ENCODE data around the gene ZRANB1.

The ZRANB1 gene

GRCh38 chr10:124993736-124994451, 52.0 kb downstream of the ZRANB1 start:
- DNase-seq, result no peak

DNA sequence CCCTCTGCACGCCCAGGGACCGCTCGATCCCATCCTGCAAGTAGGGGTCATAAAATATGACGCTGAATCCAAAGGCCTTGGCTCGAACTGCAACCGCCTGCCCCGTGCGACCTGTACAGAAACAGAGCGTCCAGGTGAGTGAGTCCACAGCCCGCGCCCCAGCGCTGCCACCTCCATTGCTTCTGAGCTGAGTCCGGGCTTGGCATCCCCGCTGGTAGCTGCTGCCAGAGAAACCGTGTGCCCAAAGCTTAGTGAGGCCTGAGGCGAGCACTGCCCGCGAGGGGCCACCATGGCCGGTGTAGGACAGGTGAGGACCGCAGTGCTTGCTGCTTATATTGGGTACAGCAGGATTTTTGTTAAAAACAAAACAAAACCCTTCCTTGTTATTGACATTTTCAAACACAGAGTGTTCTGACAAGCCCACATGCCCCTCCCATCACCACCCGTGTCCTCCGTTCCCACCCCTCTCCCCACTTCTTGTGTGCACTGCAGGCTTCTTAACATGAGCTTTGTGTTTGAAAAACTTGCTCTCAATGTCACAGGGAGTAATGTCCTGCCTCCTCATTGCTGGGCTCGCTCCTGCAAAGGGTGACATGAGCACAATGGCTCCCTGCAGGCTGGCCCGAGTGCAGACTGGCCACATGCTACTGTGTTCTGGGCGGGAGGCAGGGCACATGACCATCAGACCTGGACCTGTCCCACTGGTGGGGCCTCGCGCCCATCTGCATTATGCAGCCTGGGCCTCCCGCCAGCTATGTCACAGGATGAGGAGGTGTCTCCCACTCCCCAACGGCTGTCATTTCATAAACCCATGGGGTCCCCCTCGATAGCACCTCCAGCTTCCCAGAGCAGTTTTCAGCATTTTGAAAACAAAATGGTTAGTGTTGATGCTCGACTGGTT, 52.9 kb downstream of the ZRANB1 start:
- DNase-seq, result peak in 26 of 56 donors; percentile 20 to 79 (median 46)

GRCh38 chr10:124995605-124996004, 53.7 kb downstream of the ZRANB1 start:
- no peak for DNase-seq

GRCh38 chr10:124996127-124996853, 54.4 kb downstream of the ZRANB1 start:
- DNase-seq, result no peak

DNA sequence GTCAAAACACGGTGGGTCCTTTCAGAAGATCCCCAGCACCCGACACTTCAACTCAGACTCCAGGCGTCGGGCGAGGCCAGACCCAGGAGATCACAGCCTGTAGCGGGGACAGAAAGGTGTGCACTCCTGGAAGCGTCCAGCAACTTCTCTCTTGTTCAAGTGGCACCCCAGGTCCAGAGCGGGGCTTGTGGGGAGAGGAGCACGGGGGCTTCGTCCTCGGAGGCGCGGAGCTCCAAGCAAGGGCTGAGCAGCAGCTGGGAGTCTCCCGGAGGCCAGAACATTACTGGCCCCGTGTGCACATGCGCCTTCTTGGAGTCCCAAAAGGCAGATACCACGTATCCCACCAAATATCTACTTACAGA, 54.9 kb downstream of the ZRANB1 start:
- no peak for DNase-seq

GRCh38 chr10:124997306-124997705, 55.4 kb downstream of the ZRANB1 start:
- no peak for DNase-seq

- DNase-seq, result no peak
These were observed 56.1 kb downstream of the ZRANB1 start for GRCh38 chr10:124997771-124998623.

DNA sequence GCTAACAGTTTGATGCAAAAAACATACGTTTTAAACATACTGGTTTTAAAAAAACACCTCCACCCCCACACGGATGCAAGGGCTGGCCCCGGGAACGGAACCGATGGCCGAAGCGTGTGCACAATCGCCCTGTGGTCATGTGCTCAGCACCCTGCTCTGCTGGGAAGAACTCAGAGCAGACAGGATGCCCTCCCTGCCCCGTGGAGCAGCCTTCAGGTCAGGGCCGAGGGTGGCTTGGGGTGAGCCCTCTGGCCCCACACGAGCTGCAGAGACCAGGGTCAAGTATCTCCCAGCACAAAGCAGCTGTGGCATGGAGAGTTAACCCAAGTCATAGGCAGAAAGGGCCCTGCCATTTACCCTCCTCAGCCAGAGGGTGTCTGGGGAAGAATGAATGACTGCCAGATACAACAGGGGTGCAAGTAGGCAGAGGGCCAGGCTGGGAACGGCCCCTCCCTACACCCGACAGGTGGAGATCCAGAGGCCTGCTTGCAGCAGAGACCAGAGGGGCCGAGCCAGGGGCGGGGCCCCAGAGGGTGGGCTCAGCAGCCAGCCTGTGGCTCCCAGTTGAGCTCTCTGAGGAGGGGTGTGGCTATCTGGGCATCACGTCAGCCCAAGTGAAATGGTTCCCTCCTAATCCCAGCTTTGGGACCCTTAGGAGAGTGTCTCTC, 56.8 kb downstream of the ZRANB1 start:
- no peak for DNase-seq

GRCh38 chr10:124999433-125000365, 57.8 kb downstream of the ZRANB1 start:
- DNase-seq, result peak in 19 of 56 donors; percentile 23 to 71 (median 44)

DNA sequence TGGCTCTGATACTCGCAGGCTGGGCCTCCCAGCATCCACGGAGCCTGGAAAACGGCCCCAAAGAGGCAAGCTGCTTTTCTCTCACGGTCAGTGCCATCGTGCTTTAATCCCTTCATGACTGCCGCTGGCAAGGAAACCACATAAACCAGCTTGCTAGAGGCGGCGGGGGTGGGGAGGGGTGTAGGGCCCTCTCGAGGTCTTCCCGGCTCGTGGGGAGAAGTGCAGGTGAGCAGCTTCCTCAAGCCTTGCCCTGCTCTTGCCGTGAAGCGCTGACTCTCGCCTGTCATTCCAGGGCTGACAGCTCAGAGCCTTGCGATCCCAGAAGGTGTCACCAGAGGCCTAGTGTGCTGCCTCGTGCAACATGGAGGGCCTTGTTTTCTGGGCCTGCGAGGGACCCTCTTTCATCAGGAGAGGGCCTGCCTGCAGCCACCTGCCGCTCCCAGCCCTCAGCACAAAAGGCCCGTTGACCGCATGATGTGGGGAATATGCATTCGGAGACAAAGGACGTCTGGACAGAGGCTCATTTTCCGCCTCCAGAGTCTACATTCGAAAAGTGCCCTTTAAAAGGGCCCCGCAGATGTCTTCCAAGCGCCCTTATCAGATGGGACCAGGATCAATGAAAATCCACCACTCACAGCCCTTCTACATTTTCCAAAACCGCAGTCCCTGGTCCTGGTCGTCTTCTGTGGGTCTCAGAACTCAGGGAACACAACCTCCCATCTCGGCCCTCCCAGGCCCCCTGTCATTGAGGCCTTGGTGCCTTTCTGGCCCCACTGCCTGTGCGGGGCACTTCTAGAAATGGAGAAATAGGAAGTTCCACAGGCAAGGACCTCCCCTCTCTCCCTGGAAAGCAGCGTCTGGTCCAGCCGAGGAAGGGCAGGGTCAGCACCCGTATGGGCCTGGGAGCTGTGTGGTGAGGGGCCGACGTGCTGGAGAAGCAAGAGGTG, 58.7 kb downstream of the ZRANB1 start:
- DNase-seq, result peak in 35 of 56 donors; percentile 17 to 79 (median 56)

DNA sequence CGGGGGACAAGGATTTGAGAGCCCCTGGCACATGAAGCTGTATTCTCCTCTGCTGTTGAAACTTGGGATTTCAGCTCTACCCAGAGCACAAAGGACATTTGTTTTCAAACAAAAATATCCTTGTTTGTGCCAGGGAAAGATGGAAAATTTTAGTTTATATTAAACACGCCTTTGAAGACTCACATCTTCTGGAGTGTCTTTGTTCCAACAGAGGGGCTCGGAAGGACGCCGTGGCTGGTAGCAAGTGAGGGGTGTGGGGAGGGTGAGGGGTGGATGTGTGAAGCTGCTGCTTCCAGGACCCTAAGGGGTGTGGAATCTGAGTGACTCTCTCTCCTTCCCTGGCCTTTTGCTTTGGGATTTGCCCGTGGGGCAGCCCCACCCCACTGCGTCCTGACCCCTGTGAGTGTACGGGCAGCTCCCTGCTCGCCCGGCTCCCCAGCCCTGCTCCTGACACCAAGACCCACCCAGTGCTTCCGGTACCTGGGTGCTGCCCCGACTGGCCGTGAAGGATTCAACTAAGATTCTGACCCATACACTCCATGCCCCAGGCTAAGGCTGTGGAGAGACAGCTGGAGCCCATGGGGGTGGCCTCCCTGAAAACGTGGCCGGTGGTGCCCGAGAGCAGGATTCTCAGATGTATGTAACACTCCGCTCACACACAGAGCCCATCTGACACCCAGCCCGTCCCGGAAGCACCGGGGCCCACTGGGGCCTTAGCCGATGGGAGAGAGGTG, 59.6 kb downstream of the ZRANB1 start:
- DNase-seq, result peak in 9 of 56 donors; percentile 29 to 69 (median 55)

DNA sequence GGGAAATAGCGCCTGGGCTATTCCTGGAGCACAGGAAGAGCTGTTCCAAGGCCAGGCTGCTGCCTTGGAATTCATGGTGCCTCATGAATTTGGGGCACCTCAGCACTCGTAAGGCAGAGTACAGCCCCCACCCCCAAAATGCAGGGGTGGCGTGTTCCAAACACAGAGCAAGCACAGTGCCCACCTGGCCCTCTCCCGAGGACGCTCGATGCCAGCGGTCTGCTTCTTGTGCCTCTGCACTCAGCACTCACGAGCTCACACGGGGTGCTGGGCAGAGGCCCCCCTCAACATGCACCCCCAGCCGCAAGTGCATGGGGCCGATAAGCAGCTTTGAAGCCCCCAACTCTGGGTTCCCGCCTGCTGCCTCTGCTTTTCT, 60.1 kb downstream of the ZRANB1 start:
- no peak for DNase-seq

GRCh38 chr10:125002423-125003145, 60.7 kb downstream of the ZRANB1 start:
- DNase-seq, result no peak

DNA sequence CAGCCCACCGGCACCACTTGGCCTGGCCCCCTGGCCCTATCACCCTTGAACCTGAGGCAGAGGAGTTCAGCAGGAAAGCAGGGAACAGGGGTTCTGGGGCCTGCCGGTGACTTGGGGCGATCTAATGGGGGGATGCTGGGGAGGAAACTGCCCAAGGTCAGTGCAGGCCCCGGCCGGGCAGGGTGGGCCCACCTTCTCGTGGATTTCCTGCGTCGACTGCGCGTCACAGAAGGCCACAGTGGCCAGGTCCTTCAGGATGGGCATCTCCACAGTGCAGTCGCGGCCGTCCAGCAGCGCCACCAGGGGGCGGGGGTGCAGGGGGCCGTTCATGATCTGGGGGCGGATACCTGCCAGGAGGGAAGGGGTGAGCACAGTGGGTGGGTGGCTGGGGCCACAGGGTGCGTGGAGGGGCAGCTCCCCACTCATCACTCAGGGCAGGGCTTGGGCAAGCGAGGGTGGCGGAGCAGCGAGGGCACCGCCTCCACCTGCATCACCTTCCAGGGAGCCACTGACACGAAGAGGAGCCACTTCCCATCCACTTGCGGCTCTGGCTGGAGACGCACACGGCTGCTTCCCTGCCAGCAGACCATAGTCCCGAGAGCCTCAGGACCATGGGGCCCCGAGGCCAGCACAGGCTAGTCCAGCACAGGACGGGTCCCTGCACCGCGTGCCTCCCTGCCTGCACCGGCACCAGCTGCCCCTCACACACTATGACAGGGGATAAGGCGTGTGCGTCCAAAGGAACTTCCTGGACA, 61.4 kb downstream of the ZRANB1 start:
- no peak for DNase-seq

GRCh38 chr10:125003901-125004467, 62.1 kb downstream of the ZRANB1 start:
- DNase-seq, result no peak
